BJ (cell line): ENCODE data around the gene PPDPF. TPM values are rescaled to one million over a fixed set of nuclear protein-coding genes. Genes with fewer than 3 reads are reported as not detected.
A peak's percentile ranks its signal among the peaks of the same experiment; 100 is the strongest.

Source experiments
- CTCF ChIA-PET: fragments of 350-600 bp; formaldehyde crosslinking; extraction: SDS; loops from one replicate; lab custom pipeline; 2021; ENCODE audit warnings: antibody characterized with exemption, inconsistent platforms; lab: Yijun Ruan, JAX
- POLR2A ChIA-PET: fragments of 300-600 bp; sonication (Branson Sonifier 250); formaldehyde crosslinking; extraction: SDS; loops from one replicate; lab custom pipeline; 2021; ENCODE audit warnings: antibody characterized with exemption; lab: Charles Lee
- DNase-seq: peaks from one replicate; pipeline ENCODE4 v3.0.0-alpha.2; 2011; ENCODE audit warnings: low read depth
- H3K27me3 ChIP-seq: 2 replicates; pipeline ENCODE4 v1.6.0; 2011; ENCODE audit warnings: low read length; ENCODE audit not compliant: control insufficient read depth, insufficient read depth
- H3K36me3 ChIP-seq: 2 replicates; pipeline ENCODE4 v1.5.1; 2011; ENCODE audit warnings: low read length; ENCODE audit not compliant: control insufficient read depth, insufficient read depth
- H3K4me3 ChIP-seq: 2 replicates; pipeline ENCODE4 v1.5.1; 2011; ENCODE audit warnings: low read depth, mild to moderate bottlenecking, control low read depth, low read length
- polyA plus RNA-seq: library from polyadenylated mRNA; depleted of rRNA; stranded (reverse); fragments of >200 nt; gene quantifications from 2 replicates; pipeline ENCODE4 v1.2.3, GENCODE V29; 2011
- TF ChIP-seq, protein P1 (sequence below): IDR thresholded peaks from 2 replicates; pipeline ENCODE4 v1.5.1; 2011; ENCODE audit warnings: low read depth, mild to moderate bottlenecking, control low read depth, inconsistent platforms, low read length, moderate library complexity; ENCODE audit not compliant: insufficient read depth

PPDPF gene
- polyA plus RNA-seq, 1 experiment = 26.9 TPM

DNA sequence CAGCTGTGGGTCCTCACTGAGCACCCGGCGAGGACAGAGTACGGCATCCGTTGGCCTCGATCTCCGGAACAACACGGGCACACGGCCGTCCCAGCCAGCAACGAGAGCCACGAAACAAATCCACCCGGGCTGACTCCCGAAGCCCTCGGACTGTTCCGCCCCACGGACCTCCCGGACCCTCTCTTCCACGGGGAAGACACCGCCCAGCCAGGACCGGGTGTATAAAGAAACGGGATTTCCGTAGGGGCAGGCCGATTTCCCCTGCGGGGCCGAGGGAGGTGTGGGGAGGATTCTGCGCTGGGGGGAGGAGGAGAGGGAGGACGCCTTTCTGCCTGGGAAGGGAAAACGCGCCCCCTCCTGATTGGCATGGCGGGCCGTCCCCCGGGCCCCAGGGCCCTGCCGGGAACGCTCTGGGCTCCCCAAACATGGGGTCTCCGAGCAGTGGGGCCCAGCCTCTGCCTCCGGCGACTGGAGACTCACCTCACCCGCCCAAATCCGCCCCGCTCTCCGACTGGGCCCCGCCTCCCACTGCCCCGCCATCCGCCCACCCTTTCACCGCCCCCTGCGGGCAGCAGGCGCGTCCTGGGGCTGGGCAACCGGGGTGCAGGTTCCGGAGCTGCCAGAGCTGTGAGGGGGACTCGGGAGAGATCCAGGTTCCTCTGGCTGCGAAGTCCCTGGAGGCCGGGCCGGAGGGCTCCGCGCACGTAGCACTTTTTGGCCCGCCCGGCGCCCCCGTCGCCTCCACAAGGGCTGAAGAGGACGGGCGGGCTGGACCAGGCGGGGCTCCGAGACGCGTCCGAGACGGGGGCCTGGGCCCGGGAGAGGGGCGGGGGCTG is 679 bp upstream of the PPDPF start:
- Histone ChIP-seq H3K27me3 (no peaks in the 10 kb centered on the region), H3K4me3 (peak overlapping the region; percentile 93), H3K36me3 (peaks cover 13% of the 10 kb centered on the region)
- TF ChIP-seq, protein P1, sequence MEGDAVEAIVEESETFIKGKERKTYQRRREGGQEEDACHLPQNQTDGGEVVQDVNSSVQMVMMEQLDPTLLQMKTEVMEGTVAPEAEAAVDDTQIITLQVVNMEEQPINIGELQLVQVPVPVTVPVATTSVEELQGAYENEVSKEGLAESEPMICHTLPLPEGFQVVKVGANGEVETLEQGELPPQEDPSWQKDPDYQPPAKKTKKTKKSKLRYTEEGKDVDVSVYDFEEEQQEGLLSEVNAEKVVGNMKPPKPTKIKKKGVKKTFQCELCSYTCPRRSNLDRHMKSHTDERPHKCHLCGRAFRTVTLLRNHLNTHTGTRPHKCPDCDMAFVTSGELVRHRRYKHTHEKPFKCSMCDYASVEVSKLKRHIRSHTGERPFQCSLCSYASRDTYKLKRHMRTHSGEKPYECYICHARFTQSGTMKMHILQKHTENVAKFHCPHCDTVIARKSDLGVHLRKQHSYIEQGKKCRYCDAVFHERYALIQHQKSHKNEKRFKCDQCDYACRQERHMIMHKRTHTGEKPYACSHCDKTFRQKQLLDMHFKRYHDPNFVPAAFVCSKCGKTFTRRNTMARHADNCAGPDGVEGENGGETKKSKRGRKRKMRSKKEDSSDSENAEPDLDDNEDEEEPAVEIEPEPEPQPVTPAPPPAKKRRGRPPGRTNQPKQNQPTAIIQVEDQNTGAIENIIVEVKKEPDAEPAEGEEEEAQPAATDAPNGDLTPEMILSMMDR = peak; percentile 54
- DNase-seq = no peak
- ChIA-PET CTCF (interaction anchor here (0.9 to 2.2 kb wide), 4 partner anchors 9 to 23 kb away, joined by 4 to 13 read pairs (median 7); no protein-coding TSS in a partner anchor), POLR2A (interaction anchor here (0.6 kb wide), 2 partner anchors 107 to 299 kb away, joined by 5 to 14 read pairs; partner anchors contain the start of gene GMEB2)

DNA sequence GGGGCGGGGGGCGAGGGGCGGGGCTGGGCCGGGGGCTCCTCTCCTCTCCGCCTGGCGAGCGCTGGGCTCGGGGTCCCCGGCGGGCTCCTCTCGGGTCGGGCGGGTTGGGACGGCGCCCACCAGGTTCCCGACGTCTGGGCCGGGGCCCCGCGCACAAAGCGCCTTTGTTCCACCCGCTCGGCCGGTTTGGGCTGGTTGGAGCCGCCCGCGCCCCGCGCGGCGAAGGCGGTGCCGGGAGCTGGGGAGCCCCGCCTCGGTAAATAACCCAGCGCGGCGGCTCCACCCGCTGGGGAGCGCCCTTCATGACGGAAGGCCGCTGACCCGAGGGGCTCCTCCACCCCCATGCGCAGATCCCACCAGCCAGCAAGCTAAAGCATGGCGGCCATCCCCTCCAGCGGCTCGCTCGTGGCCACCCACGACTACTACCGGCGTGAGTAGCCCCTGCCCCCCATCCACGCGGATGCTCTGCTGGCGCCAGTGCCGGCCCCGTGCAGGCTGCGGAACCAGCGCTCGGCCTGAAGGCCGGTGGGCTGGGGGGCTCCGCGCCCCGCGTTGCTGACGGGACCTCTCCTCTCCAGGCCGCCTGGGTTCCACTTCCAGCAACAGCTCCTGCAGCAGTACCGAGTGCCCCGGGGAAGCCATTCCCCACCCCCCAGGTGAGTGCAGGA is 503 bp downstream of the PPDPF start:
- H3K27me3 ChIP-seq = no peaks in the 10 kb centered on the region
- ChIA-PET POLR2A (interaction anchor here (0.6 kb wide), 1 partner anchor 22 kb away, joined by 3 read pairs; no protein-coding TSS in a partner anchor), CTCF (interaction anchor here (0.5 to 2.6 kb wide), 10 partner anchors 10 to 453 kb away, joined by 3 to 13 read pairs (median 4); partner anchors contain the start of gene PTK6)
- no peak for DNase-seq
- H3K4me3 ChIP-seq = peak overlapping the region; percentile 93
- peaks cover 13% of the 10 kb centered on the region for H3K36me3 ChIP-seq
- TF ChIP-seq, protein P1 = peak; percentile 16; the same call in 1 of the 2 replicates

DNA sequence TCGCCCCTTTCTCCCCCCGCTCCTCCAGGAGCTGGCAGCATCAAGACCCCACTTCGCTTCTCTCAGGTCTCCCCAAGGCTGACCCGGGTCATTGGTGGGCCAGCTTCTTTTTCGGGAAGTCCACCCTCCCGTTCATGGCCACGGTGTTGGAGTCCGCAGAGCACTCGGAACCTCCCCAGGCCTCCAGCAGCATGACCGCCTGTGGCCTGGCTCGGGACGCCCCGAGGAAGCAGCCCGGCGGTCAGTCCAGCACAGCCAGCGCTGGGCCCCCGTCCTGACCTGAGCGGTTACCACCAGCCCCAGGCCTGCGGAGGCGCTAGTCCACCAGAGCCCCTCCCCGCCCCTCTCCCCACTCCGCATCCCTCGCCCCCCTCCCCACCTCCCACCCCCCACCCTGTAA is 1.0 kb downstream of the PPDPF start:
- ChIA-PET CTCF (interaction anchor here (0.5 to 2.6 kb wide), 9 partner anchors 9 to 453 kb away, joined by 3 to 13 read pairs (median 4); partner anchors contain the start of gene PTK6), POLR2A (interaction anchor here (0.6 kb wide), 1 partner anchor 21 kb away, joined by 3 read pairs; no protein-coding TSS in a partner anchor)
- Histone ChIP-seq H3K4me3 (peak overlapping the region; percentile 93), H3K27me3 (no peaks in the 10 kb centered on the region), H3K36me3 (peaks cover 13% of the 10 kb centered on the region)
- TF ChIP-seq, protein P1 = no peak
- no peak for DNase-seq

DNA sequence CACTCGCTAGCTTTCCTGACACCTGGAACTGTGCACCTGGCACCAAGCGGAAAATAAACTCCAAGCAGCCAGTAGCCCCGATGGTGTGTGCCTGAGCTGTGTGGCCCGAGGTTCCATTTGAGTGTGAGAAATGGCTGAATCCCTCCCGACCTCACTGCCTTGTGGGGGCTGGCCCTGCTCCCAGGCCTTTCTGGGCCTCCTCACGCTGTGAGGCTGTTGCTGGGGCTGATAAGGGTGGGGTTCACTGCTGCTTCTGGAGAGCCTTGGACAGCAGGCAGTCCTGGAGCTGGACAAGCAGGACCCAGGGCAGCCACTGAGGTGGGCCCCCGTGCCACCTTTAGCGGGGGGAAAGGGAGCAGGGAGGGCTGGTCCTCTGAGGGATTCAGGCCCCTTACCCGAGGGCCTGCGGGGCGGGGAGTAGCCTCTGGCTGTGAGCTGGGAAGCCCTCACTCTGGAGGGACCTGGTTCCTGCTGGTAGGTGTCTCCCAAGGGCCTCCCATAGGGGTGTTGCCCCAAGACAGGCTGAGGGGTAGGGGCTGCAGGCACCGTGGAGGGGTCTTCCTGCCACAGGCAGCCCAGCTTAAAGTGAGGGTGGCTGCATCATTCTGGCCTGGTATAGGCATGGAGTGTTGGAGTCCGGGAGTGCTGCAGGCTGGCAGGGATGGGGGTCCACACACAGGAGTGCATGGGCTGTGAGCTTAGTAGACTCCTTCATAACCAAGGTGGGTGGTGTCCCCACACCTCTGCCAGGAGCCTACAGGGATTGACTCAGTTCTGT is 1.7 kb downstream of the PPDPF start:
- POLR2A ChIA-PET = no interaction called here
- TF ChIP-seq, protein P1 = no peak
- Histone ChIP-seq H3K4me3 (peak overlapping the region; percentile 93), H3K36me3 (peaks cover 13% of the 10 kb centered on the region), H3K27me3 (no peaks in the 10 kb centered on the region)
- no peak for DNase-seq
- CTCF ChIA-PET = interaction anchor here (0.6 to 2.6 kb wide), 5 partner anchors 9 to 452 kb away, joined by 3 to 10 read pairs (median 4); partner anchors contain the start of gene PTK6
